GM21529 (cell line): ENCODE data around the gene TFCP2L1.
"Not testable (repeated sequence)": the region's sequence is repeated elsewhere in the genome, so short reads cannot be mapped to it uniquely, and the experiment has no call there.

Experiments used
- ATAC-seq: cut with Tn5 transposase; IDR thresholded peaks from one replicate; pipeline ENCODE4 v1.9.1; 2021; ENCODE audit not compliant: unreplicated experiment

TFCP2L1 gene

DNA sequence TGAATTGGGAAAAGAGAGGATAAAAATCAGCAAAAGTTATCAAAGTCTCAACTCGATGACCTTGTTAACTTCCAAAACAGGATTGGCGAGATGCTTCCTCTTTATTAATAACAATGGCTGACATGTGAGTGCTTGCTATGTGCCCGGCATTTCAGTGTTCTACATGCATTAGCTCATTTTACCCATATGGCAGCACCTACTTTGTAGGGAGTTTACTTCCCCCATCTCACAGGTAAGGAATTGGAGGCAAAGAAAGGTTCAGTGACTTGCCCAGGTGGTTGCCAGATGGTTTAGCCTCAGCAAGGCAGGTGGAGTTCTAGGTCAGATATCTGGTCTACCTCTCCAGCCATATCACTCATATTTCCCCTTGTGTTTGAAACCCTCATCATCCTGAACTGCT, 12.4 kb downstream of the TFCP2L1 start:
- ATAC-seq: no peak

DNA sequence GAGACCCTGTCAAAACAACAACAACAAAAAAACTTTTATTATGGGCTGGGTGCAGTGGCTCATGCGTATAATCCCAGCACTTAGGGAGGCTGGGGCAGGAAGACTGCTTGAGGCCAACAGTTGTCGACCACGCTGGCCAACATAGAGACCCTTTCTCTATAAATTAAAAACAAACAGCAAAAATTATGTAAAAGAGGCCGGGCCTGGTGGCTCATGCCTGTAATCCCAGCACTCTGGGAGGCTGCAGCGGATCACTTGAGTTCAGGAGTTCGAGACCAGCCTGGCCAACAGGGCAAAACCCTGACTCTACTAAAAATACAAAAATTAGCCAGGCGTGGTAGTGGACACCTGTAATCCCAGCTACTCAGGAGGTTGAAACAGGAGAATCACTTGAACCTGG, 15.6 kb downstream of the TFCP2L1 start:
- ATAC-seq: not testable (repeated sequence)

DNA sequence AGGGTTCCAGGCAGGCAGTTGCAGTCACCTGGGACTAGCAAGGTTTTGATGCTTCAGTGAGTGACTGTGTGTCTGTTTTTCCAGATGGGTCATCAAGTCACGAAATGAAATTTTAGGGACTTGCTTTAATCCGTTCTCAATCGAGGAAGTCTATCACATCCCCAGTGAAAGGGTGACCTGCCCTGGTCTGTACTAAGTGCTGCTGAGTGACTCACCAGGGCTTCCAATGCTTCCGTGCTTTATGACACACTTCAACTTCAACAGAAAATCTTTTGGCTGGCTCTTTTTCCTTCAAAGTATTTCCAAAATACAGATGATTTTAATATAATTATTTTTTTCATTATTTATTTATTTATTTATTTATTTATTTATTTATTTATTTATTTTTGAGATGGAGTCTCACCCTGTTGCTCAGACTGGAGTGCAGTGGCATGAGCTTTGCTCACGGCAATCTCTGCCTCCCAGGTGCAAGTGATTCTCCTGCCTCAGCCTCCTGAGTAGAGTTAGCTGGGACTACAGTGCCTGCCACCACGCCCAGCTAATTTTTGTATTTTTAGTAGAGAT, 18.4 kb downstream of the TFCP2L1 start:
- ATAC-seq: no peak

DNA sequence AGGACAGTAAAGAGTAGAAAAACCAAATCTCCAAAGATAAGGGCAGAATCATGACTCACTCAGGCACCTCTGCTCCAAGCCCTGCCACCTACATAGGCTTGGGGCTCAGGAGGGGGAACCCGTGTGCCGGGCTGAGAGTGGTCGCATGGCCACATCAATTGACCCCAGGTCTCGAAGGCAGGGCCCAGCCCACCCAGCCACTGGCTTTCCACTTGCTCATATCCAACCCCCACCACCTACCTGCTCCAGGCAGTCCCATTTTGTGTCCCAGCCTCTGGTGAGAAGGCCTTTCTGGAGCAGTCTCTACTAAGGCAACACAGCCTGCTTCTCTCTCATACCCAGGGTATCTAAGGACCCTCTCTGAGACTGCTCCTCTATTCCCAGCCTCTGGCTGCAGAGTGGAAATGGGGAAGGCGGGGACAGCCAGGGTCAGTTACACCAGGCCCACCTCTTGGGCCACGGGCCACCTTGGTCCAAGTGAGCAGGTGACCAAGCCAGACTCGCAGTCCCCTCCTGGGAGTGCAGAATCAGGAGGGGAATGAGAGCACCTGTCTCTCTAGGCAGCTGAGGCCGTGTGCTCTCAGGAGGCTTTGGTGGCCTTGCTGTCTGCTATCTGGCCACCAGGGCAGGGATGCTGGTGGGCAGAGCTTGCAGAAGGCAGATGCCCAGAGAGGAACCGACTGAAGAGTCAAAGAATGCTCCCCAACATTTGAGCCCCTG, 20.8 kb downstream of the TFCP2L1 start:
- no peak for ATAC-seq

DNA sequence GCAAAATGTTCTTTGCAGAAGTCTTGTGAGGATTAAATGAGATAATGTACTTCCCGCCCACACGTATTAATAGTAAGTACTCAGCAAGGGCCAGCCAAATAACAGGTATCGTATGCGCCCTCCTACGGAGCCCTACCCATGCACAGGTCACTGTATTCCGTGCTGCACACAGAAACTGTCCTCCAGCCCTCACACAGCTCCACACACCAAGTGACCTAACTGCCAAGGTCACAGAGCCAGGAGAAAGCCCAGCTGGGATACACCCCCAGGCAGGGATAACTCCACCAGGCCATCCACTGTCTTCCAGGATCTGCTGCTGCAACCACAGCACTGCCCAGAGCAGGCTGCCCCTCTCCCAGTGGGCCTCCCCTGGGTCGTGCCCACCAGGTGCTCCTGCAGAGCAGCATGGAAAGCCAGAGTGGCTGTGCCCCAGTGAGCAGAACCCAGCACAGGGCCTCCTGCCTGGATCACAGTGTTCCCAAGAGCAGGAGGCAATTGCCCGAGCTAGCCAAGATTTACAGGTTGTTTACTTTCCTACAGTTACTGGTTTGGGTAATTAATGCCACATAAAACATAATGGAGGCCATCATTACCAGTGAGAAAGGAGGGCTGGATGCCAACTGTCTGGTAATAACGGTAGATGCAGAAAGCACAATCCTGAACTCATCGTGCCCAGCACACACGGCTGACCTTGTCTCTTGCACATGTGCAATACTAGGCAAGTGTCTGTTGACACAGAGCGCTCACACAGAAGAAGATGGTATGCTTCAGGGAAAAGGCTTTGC, 24.4 kb downstream of the TFCP2L1 start:
- ATAC-seq: no peak

DNA sequence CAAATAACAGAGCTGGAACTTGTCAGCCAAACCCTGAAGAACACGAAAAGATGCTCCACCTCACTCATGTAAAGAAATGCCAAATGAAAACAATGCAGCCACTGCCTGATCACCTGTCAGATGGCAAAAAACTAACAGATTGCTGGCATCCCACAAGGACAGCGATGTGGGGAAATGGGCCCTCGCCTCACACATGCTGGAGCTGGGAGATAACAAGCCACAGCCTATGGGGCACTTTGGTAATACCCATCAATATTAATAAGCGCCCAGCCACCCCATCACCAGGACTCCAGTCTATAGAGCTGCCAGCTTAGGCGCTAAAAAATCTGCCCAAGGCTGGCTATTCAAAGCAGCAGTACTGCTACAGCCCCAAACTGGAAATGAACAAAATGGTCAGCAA, 27.0 kb downstream of the TFCP2L1 start:
- no peak for ATAC-seq

DNA sequence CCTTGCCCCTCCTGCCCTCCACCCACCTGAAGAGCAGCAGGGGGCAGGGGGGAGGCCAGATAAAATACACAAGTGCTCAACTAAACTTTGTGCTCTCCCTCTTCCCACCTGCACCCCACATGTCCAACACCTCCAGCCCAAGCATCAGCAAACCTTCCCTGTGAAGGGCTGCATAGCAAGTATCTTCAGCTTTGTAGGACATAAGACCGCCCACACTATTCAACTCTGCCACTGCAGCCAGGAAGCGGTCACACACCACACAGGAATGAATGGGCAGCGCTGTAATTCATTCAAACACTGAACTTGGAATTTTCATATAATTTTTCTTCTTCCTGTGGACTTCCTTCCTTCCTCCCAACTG, 27.5 kb downstream of the TFCP2L1 start:
- no peak for ATAC-seq

DNA sequence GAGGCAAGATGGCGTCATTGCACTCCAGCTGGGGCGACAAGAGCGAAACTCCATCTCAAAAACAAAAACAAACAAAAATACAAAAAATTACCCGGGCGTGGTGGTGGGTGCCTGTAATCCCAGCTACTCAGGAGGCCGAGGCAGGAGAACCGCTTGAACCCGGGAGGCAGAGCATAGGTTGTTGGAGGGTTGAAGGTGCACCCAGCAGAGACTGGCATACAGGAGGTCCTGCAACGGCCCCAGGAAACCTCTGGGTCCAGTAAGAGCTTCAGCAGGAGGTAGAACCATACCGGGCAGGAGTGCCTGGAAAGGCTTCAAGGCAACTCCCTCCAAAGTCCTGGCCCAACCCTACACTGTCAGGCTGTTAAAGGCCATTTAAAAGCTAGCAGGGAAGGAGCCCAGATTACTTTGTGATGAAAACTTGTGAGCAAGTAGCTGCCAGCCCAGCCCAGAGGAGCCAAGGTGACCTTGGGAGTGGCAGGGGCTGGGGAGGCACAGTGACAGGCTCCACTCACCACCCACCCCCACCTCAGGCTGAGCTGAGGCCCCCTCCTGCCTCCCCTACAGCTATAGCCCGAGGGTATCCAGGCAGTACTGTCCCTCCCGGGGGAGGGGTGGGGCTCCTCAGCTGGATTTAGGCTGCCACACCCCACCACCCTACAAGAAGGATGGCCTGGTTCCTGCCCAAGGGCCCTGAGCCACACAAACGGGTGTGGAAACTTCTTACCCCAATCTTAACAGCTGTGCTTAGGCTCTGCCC, 28.1 kb downstream of the TFCP2L1 start:
- no peak for ATAC-seq

DNA sequence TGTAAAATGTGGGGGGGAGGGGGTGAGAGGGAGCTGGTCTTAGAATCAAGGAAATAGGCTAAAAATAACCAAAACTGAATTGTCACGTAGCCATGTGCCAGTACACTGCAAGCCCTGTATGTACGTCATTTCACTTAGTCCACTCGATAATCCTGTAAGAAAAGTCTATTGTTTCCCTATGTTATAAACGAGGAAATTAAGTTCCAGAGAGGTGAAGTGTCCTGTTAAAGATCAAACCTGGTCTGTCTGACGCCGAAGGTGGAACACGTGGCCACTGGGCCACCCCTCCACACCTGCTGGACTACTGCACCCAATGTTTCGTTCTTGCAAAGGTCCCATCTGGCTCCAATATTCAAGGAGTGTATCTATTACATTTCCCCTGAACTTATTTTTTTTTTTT, 29.6 kb downstream of the TFCP2L1 start:
- ATAC-seq: no peak

DNA sequence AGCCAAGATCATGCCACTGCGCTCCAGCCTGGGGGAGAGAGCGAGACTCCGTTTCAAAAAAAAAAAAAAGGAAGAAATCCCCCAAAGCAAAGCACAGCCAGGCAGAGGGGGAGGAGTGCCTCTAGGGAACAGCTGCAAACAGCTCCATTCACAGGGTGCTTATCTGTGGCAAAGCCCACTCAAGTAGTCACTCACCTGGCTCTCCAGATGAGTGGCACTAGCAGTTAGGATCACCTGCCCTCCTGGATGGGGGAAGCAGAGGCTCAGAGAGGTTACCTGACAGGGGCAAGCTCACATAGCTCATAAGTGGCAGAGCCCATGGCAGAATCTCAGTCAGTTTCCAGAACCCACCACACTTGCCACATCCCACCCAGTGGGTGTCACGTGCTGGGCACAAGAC, 30.3 kb downstream of the TFCP2L1 start:
- no peak for ATAC-seq

DNA sequence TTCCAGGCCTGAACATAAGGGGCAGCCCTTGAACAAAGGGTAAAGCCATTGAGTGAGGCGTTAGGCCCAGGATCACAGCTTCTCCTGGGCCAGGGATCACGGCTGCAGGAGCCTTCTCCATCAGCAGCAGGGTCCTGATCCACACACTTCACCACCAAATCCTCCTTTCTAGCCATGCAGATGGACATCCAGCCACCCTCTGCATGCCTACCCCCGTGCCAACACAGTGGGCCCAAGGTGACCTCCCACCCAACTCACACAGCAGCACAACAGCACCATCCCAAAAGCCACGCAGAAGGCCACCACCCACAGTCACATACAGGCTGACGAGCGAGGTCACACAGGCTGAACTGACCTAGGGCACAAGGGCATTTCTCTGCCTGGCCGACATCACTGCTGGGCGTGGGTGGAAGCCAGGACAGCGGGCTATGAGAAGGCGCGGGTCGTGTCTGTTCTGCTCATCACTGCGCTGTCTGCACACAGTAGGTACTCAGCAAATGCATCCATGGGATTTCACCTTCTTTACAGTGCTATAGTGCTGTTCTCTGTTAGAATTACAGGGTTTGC, 31.2 kb downstream of the TFCP2L1 start:
- no peak for ATAC-seq

DNA sequence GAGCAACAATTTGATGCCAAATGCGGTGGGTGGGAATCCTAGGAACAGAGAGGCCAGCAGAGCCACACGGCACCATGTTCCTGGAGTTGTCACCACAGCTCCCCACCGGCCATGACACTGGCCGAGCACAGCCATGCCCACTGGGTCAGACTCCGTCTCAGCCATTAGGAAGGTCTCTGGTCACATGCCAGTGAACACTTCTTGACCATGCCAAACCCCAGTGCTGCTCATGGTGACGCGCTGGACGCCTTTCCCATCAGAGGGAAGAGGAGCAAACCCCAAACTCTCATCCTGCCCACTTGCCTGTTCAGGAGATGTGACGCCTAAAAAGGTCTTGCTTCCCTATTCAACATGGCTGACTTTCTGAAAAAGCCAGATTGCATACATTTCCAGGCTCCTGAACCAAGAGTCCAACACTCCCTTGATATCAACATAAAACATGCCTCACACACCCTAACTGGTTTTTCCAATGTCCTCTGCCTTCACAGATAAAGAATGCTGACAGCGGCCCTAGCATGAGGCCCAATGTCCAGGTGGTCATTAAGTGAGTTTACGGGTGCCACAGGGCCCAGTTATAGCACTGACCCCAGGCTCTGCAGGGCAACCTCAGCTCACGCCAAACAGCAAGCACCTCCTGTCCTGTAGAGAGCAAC, 31.9 kb downstream of the TFCP2L1 start:
- no peak for ATAC-seq

DNA sequence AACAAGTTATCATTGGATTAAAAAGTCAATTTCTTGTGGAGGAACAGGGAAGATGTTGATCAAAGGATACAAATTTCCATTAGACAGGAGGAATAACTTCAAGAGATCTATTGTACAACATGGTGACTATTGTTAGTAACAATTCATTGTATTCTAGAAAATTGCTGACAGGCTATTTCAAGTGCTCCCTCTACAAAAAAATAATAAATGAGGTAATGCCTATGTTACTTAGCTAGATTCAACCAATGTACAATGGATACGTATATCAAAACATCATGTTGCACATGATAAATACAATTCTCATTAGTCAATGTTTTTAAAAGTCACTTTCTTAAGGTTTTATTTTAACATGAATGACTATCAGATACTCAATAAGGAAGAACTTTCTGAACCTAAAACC, 33.5 kb downstream of the TFCP2L1 start:
- no peak for ATAC-seq

DNA sequence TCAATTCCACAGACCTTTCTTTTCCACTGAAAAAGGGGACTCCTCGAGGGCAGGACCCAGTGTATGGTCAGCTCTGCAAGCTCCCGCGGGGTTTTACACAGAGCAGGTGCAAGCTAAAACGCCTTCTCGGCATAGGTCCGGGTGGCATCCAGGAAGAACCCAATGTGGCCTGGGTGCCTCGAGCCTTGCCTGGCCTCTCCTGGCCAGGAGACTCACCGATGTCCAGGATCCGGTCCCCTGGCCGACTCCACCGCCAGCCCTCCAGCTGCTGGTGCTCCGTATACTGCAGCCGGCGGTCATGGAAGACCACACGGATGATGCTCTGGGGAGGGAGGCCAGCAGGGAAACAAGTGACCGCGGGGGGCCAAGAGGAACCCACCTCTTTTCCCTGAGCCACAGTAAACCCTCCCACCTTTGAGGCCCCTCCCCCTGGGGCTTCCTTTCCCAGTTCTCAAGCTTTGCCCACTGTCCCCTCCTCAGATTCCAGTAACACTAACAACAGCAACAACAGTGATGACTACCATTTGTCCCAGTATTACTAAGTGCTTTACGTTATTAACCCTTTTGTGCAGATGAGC, 36.1 kb downstream of the TFCP2L1 start:
- ATAC-seq: no peak

DNA sequence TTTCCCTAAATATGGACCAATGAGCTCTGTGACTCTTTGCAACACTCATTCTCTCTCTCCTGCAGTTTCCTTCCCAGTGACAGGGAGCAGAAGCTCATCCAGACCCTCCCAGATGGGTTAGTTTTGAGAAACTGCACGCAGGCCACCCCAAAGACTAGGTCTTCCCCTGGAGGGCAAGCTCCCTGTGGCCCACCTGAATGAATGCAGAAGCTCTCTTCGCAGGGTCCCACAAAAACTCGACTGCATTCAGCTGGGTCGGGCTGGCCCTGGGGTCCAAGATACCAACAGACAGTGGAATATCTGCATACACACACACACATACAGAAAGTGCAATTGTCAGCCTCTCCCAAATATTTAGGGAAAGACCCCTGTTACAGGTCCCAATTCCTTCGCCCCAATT, 37.0 kb downstream of the TFCP2L1 start:
- no peak for ATAC-seq

DNA sequence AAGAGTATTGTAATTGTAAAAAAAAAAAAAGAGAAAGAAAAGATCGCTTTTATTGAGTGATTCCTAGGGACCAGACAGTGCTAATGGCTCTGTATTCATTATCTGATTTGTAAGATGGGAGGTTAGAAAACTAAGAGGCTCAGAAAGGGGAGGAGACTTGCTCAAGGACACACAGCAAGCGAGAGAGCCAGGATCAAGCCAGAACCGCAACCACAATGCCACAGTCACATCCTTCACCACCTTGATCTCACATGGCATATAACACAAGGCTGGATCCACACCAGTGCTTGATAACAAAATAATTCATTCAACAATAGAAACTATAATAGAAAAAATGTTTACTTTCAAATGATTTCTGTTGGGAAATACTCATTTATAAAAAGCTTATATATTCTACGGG, 37.5 kb downstream of the TFCP2L1 start:
- no peak for ATAC-seq

DNA sequence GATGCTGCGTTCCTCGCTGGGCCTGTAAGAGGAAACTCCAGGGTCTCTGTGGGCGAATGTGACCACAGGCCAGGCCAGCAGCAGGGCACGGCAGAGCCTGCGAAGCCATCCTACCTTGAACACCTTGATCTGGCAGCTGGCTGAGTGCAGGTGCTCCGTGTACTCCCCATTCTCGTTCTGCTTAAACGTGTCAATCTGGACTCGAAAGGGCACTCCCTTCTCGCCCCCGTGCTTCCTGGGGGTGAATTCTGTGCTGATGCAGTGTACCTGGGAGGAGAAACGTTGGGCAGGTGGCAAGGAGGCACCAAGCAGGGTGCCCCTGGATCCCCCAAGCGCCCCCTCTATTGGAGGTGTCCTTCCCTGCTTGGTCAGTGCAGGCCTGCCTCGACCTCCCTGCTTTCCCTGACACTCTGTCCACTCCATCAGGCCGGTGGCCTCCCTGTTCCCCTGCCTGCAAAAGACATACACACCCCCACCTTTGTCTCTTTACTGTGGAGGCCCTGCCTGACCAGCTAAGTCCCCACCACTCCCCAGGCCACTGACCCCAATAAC, 38.2 kb downstream of the TFCP2L1 start:
- ATAC-seq: no peak

DNA sequence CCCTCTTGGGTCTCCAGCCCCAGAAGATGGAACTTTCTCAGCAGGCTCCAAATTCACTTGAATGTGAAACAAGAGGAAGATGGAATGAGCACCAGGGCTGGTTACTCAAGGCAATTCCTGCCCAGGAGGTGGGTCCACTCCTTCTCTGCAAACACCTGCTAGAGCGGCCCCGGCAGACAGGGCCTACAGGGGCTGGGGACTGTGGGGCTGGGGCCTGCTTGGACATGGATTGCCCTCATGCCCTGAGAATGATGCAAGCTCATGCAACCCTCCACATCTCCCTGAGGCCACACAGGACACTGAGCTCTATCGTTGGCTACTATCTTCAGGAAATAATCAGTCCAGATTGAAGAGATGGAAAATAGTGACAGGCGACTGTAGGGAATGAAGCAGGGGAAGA, 39.1 kb downstream of the TFCP2L1 start:
- ATAC-seq: no peak

DNA sequence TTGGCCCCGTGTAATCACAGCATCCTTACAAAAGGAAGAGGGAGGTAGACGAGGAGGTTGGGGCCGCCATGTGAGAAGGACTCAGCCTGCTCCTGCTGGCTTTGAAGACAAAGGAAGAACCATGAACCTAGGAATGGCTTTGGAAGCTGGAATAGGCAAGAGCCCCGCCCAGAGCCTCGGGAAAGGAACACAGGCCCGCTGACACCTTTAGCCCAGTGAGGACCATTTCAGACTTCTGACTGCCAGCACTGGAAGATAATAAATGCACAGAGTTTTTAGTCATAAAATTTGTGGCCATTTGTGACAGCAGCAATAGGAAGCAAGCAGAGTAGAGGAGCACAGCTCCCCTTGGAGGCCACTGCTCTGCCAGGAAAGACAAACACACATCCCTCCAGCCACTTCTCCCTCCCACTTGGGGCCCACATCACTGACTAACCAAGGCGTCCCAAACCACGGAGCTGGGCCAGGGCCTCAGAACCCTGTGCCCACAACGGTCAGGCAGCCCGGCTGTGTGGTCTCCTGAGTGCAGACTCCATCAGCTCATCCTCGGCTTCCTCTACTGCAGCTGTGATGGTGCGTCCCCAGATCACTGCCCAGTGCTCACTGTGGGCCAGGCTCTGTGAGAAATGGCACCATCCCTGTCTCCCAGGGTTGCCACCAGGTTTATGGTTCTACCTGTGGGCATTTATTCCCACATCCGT, 39.7 kb downstream of the TFCP2L1 start:
- ATAC-seq: no peak

DNA sequence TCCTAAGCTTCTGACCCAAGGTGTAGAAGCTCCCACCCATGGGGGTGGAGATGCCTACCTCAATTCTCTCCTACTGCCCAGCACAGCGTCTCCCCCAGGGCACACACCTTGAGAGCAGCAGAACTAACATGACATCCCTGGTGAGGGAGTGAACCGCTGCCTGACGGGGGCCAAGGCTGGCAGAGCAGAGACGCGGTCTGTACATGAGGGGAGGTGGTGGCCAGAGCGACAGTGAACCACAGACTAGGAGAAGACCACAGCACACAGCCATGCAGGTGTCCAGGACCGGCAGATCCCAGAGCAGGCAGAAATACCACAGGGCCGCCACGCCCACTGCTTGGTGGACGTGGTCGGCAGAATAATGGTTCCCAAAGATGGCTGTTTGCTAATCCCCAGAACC, 40.4 kb downstream of the TFCP2L1 start:
- ATAC-seq: no peak
